ENCODE results near the gene LYL1.
A peak's percentile ranks its signal among the peaks of the same experiment; 100 is the strongest.

LYL1 gene

GRCh38 chr19:13104848-13105711, 2.4 kb upstream of the LYL1 start:
- no peak for DNase-seq (ENCODE audit: low read depth)

GRCh38 chr19:13104360-13104847, 1.7 kb upstream of the LYL1 start:
- DNase-seq (ENCODE audit: low read depth), result no peak

DNA sequence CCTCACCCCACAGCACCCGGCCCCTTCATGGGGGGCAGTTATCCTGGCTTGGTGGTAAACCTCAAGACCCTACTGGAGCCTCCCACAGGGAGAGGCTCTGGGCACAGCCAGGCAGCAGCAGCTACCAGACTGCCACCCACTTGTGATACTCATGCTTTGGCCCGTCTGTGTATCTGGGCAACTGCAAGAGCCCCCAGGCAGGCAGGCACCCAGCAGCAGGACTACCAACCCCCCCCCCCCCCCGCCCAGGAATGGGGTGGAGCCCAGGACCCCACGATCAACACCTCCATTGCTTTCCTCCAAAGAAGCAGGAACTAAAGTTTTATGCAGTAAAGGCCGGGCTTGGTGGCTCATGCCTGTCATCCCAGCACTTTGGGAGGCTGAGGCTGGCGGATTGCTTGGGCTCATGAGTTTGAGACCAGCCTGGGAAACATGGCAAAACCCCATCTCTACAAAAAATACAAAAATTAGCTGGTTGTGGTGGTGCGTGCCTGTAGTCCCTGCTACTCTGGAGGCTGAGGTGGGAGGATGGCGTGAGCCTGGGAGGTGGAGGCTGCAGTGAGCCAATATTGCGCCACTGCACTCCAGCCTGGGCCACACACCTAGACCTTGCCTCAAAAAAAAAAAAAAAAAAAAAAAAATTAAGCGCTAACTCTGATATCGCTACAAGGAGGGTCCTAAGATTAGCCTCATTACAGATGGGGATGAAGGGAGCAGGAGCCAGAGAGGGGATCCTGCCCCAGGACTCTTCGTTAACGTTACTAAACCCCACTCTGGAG, 1.1 kb upstream of the LYL1 start:
- DNase-seq (ENCODE audit: low read depth), result no peak

DNA sequence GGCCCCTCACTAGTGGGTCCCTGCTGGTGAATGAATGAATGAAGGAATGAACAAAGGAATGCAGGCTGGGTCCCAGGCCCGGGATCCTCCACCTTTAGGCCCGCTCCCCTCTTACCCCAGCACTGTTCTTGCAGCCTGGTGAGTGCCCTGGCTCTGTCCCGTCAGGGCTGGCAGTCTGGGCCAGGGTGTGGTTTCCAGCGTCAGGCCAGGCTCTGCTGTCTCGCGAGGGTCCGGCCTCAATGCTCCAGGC, 317 bp downstream of the LYL1 start:
- DNase-seq (ENCODE audit: low read depth), result no peak

- DNase-seq (ENCODE audit: low read depth), result no peak
Observed at GRCh38 chr19:13101590-13102415, 855 bp downstream of the LYL1 start.

GRCh38 chr19:13100841-13101589, 1.6 kb downstream of the LYL1 start:
- DNase-seq (ENCODE audit: low read depth), result no peak

GRCh38 chr19:13100031-13100588, 2.5 kb downstream of the LYL1 start:
- no peak for DNase-seq (ENCODE audit: low read depth)

- DNase-seq (ENCODE audit: low read depth), result peak; percentile 68
Observed at GRCh38 chr19:13099073-13099999, 3.3 kb downstream of the LYL1 start.

DNA sequence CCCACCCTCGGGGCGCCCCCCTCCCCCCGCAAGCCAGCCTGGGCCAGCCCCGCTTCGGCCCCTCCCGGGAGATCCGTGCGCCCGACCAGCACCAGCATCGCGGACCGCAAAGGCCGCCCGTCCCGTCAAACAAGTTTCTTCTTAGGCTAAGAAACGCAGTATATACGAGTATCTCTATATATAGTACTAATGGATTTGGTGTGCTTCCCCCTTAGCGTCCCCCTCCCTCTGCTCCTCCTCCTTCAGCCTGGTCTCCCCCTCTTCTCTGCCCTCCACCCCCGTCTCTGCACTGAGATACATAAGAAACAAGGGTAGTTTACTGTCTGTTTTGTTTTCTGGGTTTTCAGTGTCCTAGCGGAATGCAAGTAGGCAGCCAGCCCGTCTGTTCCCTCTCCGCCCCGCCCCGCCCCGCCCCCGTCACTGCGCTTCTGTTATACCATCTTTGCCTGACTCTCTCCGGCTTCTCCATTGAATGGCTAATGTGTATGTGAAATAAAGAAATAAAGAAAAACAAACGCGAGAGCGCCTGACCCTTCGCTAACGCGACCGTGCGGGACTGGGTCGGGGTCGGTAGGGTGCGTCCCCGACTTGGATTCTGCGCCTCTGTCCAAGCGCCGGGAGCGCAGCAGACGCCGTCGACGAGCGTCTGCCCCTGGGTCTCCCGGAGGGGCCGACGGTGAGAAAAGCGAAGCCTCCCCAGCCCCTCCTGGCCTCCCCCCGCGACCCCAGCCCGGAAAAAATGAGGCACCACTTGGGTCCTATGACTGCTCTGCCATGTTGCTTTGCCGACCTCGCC, 4.2 kb downstream of the LYL1 start:
- no peak for DNase-seq (ENCODE audit: low read depth)

GRCh38 chr19:13097463-13098258, 5.0 kb downstream of the LYL1 start:
- DNase-seq (ENCODE audit: low read depth), result no peak

DNA sequence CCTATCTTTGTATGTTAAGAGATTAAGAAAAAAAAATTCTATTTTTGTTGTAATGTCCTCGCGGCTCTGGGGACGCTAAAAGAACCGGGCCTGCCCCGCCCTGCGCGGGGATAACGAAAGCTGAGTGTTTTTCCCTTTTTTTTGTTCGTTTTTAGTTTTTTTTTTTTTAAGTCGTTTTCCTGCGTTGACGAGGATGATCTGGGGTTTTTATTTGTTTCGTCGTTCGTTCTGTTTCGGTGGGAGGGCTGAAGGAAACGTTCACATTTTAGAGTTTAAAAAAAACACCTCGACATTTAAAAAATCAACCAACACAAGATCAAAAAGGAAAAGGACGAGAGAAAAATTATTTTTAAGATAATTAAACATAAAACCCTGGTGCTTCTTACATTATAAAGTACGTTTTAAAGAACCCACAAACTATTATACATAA, 5.6 kb downstream of the LYL1 start:
- DNase-seq (ENCODE audit: low read depth), result no peak

DNA sequence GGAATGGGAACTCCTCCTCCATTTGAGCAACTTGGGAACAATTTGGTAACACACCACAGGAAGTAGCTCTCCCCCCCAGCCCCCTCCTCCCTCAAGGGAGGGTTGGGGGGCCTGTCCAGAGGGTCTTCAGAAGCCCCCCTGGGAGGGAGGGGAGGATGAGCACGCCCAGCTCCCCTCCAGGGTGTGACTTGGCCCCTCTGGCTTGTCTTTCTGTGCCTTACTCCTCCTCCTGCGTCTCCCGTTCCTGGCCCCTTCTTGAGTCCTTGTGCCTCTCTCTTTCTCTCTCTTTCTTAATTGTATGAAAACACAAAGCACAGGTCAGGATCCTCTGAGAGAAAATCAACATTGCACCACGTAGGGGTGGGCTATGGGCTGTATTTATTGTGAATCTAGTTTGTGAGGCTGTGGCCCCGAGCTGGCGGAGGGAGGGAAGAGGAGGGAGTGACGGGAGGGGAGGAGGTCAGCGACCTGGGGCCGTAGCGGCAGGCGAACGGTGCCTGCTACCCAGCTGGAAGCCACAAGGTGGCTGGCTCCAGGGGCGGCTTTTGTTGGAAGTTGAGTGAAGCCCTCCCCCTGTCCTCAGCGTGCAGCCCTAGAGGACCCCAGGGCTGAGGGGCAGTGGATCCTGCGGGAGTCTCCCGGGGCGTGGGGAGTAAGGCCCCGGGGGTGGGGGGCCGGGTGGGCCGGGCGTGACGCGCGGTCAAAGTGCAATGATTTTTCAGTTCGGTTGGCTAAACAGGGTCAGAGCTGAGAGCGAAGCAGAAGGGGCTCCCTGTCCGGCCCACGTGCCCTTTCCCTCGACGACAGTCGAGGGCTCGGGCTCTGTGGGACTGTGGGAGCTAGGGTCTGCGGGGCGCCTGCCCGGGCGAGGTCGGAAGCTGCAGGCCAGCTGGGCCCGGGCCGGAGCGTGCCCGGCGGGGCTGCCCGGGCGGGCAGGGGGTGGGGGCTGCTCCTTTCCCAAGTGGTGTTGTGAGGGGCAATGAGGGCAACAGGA, 6.4 kb downstream of the LYL1 start:
- no peak for DNase-seq (ENCODE audit: low read depth)

DNA sequence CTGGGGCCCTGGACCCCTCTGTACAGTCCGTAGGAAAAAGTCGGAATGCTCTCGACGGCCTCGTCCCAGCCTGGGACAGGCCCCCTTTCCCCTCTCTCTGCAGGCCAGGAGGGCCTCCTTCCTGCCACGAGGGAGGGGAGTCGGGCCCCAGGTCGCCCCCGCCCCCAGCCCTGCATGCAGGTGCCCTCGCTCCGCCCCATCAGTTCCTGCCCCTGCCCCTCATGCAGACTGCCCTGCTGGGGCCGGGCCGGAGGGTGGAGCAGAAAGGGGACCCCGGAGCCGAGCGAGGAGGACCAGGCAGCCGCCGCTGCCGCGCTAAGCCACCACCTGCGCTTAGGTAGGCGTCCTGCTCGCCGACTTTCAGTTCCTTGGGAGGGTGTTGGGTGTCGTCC, 7.3 kb downstream of the LYL1 start:
- DNase-seq (ENCODE audit: low read depth), result no peak

DNA sequence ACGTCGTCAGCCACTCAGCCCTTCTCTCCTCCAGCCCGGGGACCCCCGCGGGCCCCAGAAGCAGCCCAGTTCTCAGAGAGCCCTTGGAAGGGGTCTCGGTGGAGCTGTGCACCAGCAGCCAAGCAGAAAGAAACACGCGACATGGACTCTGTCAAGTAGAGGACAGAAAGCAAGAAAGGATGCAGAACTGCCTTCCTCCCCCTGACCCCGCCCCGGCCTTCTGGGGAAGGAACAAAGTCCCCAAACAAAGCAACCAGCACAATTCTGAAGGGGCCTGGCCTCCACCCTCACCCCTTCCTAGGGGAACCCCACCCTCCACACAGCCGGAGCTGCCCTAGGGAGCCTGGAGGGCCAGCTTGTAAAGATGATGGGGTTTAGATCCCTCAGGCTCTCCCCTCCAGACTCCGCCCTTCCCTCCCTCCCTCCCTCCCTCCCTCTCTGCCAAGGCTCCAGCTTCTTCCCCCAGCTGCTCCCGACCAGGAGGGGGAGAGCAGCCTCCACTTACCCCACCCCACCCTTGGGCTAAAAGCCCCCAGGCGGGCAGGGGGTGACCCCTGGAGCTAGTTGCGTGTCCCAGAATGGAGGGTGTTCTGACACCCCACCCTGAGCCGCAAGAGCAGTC, 7.8 kb downstream of the LYL1 start:
- no peak for DNase-seq (ENCODE audit: low read depth)

GRCh38 chr19:13094106-13094504, 8.6 kb downstream of the LYL1 start:
- no peak for DNase-seq (ENCODE audit: low read depth)

DNA sequence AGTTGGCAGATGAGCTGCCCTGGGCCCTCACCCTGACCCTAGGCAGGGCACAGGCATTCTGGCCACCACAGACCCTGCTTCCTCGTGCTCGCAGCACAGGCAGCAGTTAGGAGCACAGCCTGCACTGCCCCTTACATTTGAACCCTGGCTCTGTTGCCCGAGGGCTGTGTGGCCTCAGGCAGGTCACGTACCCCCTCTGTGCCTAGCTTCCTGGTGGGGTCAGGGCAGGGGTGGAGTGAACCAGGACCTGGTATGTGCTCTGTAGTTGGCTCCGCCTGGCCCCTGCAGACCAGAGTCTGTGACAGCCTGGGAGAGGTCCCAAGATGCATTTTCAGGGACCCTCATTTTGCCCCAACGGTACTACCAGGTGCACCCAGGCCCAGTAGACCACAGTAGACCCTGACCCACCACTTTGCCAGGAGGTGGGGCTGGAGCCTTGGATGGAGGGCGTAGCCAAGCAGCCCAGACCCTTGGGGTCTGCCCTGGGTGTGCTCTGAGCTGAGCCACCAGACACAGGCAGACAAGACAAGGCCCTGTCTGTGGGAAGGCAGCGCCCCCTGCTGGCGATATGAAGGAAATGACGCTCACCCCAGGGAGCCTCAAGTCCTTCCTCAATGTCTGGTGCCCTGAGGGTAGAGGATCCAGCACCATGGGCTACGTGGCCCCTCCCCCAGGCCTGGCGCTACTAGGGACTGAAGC, 9.1 kb downstream of the LYL1 start:
- no peak for DNase-seq (ENCODE audit: low read depth)
